HepG2 (cell line): Measurements from ENCODE around the gene KLHL36. TPM values are rescaled to one million over a fixed set of nuclear protein-coding genes. Genes with fewer than 3 reads are reported as not detected.

ENCODE experiments used
- ATF7-NPFF ChIP-seq: sonication (generic); formaldehyde crosslinking; IDR thresholded peaks from 2 replicates; pipeline ENCODE4 v1.8.1; 2023; ENCODE audit warnings: mild to moderate bottlenecking, low read depth, missing genetic modification reagents, moderate library complexity
- CEBPB ChIP-seq: IDR thresholded peaks from 2 replicates; pipeline ENCODE4 v1.6.1; 2011; ENCODE audit warnings: low read depth, low read length, improper control_type of control experiment, borderline replicate concordance
- HOXA7 ChIP-seq: sonication (generic); formaldehyde crosslinking; IDR thresholded peaks from 2 replicates; pipeline ENCODE4 v1.8.1; 2022; ENCODE audit warnings: mild to moderate bottlenecking, missing genetic modification reagents, moderate library complexity
- ISL2 ChIP-seq: sonication (generic); formaldehyde crosslinking; IDR thresholded peaks from 2 replicates; pipeline ENCODE4 v1.5.0; 2020; ENCODE audit warnings: missing genetic modification reagents
- MBNL3 ChIP-seq: fragments of 250-450 bp; sonication (Bioruptor Pico); conservative IDR thresholded peaks from 2 replicates; pipeline ENCODE4 v1.8.0; 2022; ENCODE audit warnings: mild to moderate bottlenecking, inconsistent platforms
- PHF8 ChIP-seq: sonication (generic); formaldehyde crosslinking; IDR thresholded peaks from 2 replicates; pipeline ENCODE4 v1.5.0; 2020; ENCODE audit warnings: missing genetic modification reagents
- TBL1XR1 ChIP-seq: fragments of 150-350 bp; IDR thresholded peaks from 2 replicates; pipeline ENCODE4 v1.6.1; 2014; ENCODE audit warnings: borderline replicate concordance, low read length; ENCODE audit not compliant: partially characterized antibody
- ZNF136 ChIP-seq: sonication (generic); formaldehyde crosslinking; IDR thresholded peaks from 2 replicates; pipeline ENCODE4 v1.8.1; 2022; ENCODE audit warnings: low read depth, mild to moderate bottlenecking, moderate library complexity, missing genetic modification reagents
- ZNF143 ChIP-seq: sonication (generic); formaldehyde crosslinking; IDR thresholded peaks from 2 replicates; pipeline ENCODE4 v1.4.0; 2020; ENCODE audit warnings: missing genetic modification reagents
- ZNF335 ChIP-seq: sonication (generic); formaldehyde crosslinking; IDR thresholded peaks from 2 replicates; pipeline ENCODE4 v1.4.0; 2020; ENCODE audit warnings: missing genetic modification reagents
- ZNF713 ChIP-seq: sonication (generic); formaldehyde crosslinking; IDR thresholded peaks from 2 replicates; pipeline ENCODE4 v1.4.0; 2020; ENCODE audit warnings: mild to moderate bottlenecking, missing genetic modification reagents
- ZNF83 ChIP-seq: sonication (generic); formaldehyde crosslinking; IDR thresholded peaks from 2 replicates; pipeline ENCODE4 v1.4.0; 2020; ENCODE audit warnings: missing genetic modification reagents, mild to moderate bottlenecking, borderline replicate concordance
- ZNF883 ChIP-seq: sonication (generic); formaldehyde crosslinking; IDR thresholded peaks from 2 replicates; pipeline ENCODE4 v1.5.1; 2020; ENCODE audit warnings: mild to moderate bottlenecking, missing genetic modification reagents; ENCODE audit errors: not compliant biosample characterization
- polyA plus RNA-seq, 8 experiments: library from polyadenylated mRNA; depleted of rRNA in 3 of 8; stranded (reverse) in 7 of 8; unstranded in 1 of 8; fragments of >200 nt; fragmentation: Illumina TruSeq in 4 of 8; extraction: Trizol in 4 of 8; gene quantifications; 2 replicates each; pipeline versions ENCODE4 v1.2.1 to v1.2.3, GENCODE V29; 2011 to 2016; ENCODE audit warnings: low read depth in 4 of 8, missing spikeins in 1 of 8, mixed read lengths in 1 of 8; ENCODE audit not compliant: insufficient read depth in 1 of 8
- total RNA-seq, 5 experiments: library from RNA; depleted of rRNA; stranded (reverse); fragments of >200 nt; fragmentation: Illumina TruSeq; extraction: Trizol; gene quantifications; 2 replicates each; pipeline ENCODE4 v1.2.3, GENCODE V29; 2016; ENCODE audit warnings: low read depth in 1 of 5
- TF ChIP-seq, protein P1 (sequence below): IDR thresholded peaks from 2 replicates; pipeline ENCODE4 v1.6.1; 2016; ENCODE audit warnings: missing compliant biosample characterization, missing genetic modification reagents, borderline replicate concordance
- TF ChIP-seq, protein P2 (sequence below): sonication (generic); formaldehyde crosslinking; IDR thresholded peaks from 2 replicates; pipeline ENCODE4 v1.4.0; 2020; ENCODE audit warnings: missing genetic modification reagents
- TF ChIP-seq, protein P3 (sequence below): sonication (generic); formaldehyde crosslinking; IDR thresholded peaks from 2 replicates; pipeline ENCODE4 v1.5.1; 2020; ENCODE audit warnings: missing genetic modification reagents, mild to moderate bottlenecking, borderline replicate concordance
- TF ChIP-seq, protein P4 (sequence below): sonication (generic); formaldehyde crosslinking; IDR thresholded peaks from 2 replicates; pipeline ENCODE4 v1.4.0; 2020; ENCODE audit warnings: mild to moderate bottlenecking, missing genetic modification reagents
- TF ChIP-seq, protein P5 (sequence below): IDR thresholded peaks from 2 replicates; pipeline ENCODE4 v1.6.1; 2012; ENCODE audit warnings: inconsistent platforms
- TF ChIP-seq, protein P6 (sequence below): sonication (generic); formaldehyde crosslinking; IDR thresholded peaks from 2 replicates; pipeline ENCODE4 v1.5.0; 2020; ENCODE audit warnings: mild to moderate bottlenecking, missing genetic modification reagents
- TF ChIP-seq, protein P7 (sequence below): sonication (generic); formaldehyde crosslinking; IDR thresholded peaks from 2 replicates; pipeline ENCODE4 v1.4.0; 2020; ENCODE audit warnings: missing genetic modification reagents

The KLHL36 gene
- total and polyA plus RNA-seq, 2 of the 13 experiments (the other 11 are each of a cell fraction or from before 2014, with no cell fraction given): 24.3 to 26.0 TPM

DNA sequence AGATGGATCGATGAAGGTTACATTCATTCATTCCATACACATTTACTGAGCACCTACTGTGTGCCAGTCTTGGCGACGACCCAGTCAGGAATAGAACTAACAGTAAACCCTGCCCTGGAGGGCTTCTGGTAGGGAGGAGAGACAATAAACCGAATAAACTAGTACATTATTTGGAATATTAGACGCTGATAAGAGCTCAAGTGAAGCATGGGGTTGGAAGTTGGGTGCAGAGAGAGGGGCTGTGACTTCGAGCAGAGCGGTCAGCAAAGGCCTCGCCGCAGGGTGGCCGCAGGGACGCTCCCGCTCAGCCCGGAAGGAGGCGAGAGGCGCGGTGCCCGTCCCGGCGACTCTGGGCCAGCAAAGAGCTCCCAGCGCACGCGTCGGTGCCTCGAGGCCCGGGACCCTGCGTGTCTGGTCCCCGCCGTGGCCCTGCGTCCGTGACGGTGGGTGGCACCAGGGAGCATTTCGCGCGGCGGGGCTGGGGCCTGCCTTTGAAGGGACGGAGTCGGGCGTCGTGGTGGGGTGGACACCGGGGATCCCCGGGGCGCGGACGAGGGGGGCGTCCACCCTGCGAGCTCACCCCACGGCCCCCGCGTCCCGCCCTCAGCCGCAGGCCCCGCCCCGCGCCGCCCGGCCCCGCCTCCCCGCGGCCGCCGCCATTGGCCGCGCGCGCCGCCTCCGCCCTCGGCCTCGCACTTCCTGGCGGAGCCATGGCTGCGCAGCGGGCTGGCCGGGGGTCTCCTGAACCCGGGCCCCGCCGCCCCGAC is at the start of gene KLHL36 (continued):
- TF ChIP-seq, protein P1, sequence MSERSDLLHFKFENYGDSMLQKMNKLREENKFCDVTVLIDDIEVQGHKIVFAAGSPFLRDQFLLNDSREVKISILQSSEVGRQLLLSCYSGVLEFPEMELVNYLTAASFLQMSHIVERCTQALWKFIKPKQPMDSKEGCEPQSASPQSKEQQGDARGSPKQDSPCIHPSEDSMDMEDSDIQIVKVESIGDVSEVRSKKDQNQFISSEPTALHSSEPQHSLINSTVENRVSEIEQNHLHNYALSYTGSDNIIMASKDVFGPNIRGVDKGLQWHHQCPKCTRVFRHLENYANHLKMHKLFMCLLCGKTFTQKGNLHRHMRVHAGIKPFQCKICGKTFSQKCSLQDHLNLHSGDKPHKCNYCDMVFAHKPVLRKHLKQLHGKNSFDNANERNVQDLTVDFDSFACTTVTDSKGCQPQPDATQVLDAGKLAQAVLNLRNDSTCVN (CRISPR knock-in tag): peak; percentile 64; the same call in 1 of the 2 replicates
- TF ChIP-seq ZNF883 (CRISPR knock-in tag) (peak; percentile 90), ISL2 (CRISPR knock-in tag) (0 out of 2 replicates have a peak, but pooled peaks have one; percentile 37), ZNF83 (CRISPR knock-in tag) (no peak), MBNL3 (no peak), CEBPB (no peak), ZNF713 (CRISPR knock-in tag) (0 out of 2 replicates have a peak, but pooled peaks have one; percentile 51), TBL1XR1 (no peak), ZNF335 (no peak), ATF7-NPFF (CRISPR knock-in tag) (peak; percentile 94), HOXA7 (CRISPR knock-in tag) (no peak), ZNF143 (CRISPR knock-in tag) (0 out of 2 replicates have a peak, but pooled peaks have one; percentile 29), ZNF136 (no peak), PHF8 (peak; percentile 63; the same call in 1 of the 2 replicates)
- TF ChIP-seq, protein P2, sequence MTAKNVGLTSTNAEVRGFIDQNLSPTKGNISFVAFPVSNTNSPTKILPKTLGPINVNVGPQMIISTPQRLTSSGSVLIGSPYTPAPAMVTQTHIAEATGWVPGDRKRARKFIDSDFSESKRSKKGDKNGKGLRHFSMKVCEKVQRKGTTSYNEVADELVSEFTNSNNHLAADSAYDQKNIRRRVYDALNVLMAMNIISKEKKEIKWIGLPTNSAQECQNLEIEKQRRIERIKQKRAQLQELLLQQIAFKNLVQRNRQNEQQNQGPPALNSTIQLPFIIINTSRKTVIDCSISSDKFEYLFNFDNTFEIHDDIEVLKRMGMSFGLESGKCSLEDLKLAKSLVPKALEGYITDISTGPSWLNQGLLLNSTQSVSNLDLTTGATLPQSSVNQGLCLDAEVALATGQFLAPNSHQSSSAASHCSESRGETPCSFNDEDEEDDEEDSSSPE (CRISPR knock-in tag): peak; percentile 63; the same call in 1 of the 2 replicates
- TF ChIP-seq, protein P3, sequence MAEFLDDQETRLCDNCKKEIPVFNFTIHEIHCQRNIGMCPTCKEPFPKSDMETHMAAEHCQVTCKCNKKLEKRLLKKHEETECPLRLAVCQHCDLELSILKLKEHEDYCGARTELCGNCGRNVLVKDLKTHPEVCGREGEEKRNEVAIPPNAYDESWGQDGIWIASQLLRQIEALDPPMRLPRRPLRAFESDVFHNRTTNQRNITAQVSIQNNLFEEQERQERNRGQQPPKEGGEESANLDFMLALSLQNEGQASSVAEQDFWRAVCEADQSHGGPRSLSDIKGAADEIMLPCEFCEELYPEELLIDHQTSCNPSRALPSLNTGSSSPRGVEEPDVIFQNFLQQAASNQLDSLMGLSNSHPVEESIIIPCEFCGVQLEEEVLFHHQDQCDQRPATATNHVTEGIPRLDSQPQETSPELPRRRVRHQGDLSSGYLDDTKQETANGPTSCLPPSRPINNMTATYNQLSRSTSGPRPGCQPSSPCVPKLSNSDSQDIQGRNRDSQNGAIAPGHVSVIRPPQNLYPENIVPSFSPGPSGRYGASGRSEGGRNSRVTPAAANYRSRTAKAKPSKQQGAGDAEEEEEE: peak; percentile 41; the same call in 1 of the 2 replicates
- TF ChIP-seq, protein P4, sequence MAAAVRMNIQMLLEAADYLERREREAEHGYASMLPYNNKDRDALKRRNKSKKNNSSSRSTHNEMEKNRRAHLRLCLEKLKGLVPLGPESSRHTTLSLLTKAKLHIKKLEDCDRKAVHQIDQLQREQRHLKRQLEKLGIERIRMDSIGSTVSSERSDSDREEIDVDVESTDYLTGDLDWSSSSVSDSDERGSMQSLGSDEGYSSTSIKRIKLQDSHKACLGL: peak; percentile 77
- TF ChIP-seq, protein P5, sequence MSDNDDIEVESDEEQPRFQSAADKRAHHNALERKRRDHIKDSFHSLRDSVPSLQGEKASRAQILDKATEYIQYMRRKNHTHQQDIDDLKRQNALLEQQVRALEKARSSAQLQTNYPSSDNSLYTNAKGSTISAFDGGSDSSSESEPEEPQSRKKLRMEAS: peak; percentile 92
- TF ChIP-seq, protein P6, sequence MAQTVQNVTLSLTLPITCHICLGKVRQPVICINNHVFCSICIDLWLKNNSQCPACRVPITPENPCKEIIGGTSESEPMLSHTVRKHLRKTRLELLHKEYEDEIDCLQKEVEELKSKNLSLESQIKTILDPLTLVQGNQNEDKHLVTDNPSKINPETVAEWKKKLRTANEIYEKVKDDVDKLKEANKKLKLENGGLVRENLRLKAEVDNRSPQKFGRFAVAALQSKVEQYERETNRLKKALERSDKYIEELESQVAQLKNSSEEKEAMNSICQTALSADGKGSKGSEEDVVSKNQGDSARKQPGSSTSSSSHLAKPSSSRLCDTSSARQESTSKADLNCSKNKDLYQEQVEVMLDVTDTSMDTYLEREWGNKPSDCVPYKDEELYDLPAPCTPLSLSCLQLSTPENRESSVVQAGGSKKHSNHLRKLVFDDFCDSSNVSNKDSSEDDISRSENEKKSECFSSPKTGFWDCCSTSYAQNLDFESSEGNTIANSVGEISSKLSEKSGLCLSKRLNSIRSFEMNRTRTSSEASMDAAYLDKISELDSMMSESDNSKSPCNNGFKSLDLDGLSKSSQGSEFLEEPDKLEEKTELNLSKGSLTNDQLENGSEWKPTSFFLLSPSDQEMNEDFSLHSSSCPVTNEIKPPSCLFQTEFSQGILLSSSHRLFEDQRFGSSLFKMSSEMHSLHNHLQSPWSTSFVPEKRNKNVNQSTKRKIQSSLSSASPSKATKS: no peak
- TF ChIP-seq, protein P7, sequence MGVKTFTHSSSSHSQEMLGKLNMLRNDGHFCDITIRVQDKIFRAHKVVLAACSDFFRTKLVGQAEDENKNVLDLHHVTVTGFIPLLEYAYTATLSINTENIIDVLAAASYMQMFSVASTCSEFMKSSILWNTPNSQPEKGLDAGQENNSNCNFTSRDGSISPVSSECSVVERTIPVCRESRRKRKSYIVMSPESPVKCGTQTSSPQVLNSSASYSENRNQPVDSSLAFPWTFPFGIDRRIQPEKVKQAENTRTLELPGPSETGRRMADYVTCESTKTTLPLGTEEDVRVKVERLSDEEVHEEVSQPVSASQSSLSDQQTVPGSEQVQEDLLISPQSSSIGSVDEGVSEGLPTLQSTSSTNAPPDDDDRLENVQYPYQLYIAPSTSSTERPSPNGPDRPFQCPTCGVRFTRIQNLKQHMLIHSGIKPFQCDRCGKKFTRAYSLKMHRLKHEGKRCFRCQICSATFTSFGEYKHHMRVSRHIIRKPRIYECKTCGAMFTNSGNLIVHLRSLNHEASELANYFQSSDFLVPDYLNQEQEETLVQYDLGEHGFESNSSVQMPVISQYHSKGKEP (CRISPR knock-in tag): no peak
